ENCODE data around the gene ST8SIA6.

DNA sequence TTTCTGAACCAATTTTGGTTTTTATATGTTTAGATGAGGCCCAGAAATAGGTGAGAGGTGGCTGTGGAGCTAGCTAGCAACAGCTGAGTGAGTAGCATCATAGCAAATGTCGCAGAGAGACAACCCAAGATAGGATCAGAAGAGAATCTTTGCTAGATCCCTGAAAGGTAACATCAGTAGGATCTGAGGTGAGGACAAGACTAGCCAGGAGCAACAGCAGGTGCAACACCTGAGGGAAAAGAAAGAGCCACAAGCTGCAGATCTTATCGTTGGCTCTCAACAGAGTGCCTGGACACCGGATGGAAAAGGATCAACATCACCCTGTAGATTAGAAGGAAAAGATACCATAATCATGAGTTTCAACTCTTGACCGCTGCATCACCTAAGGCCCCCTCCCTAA lies 4.4 kb downstream of the ST8SIA6 start:
- TF ChIP-seq, protein P1, sequence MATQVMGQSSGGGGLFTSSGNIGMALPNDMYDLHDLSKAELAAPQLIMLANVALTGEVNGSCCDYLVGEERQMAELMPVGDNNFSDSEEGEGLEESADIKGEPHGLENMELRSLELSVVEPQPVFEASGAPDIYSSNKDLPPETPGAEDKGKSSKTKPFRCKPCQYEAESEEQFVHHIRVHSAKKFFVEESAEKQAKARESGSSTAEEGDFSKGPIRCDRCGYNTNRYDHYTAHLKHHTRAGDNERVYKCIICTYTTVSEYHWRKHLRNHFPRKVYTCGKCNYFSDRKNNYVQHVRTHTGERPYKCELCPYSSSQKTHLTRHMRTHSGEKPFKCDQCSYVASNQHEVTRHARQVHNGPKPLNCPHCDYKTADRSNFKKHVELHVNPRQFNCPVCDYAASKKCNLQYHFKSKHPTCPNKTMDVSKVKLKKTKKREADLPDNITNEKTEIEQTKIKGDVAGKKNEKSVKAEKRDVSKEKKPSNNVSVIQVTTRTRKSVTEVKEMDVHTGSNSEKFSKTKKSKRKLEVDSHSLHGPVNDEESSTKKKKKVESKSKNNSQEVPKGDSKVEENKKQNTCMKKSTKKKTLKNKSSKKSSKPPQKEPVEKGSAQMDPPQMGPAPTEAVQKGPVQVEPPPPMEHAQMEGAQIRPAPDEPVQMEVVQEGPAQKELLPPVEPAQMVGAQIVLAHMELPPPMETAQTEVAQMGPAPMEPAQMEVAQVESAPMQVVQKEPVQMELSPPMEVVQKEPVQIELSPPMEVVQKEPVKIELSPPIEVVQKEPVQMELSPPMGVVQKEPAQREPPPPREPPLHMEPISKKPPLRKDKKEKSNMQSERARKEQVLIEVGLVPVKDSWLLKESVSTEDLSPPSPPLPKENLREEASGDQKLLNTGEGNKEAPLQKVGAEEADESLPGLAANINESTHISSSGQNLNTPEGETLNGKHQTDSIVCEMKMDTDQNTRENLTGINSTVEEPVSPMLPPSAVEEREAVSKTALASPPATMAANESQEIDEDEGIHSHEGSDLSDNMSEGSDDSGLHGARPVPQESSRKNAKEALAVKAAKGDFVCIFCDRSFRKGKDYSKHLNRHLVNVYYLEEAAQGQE (IDR thresholded peaks at IDR 0.05; ENCODE audit: low read depth), result no peak
- no peak for TF ChIP-seq MAX (IDR thresholded peaks at IDR 0.05)
- no peak for TF ChIP-seq YY1 (IDR thresholded peaks at IDR 0.05; ENCODE audit: low read depth)
- TF ChIP-seq FOXM1 (IDR thresholded peaks at IDR 0.05; ENCODE audit: borderline replicate concordance, low read depth), result no peak
- TF ChIP-seq TCF12 (IDR thresholded peaks at IDR 0.05; ENCODE audit: low read depth), result no peak
- no peak for TF ChIP-seq EGR1 (IDR thresholded peaks at IDR 0.05)
- no peak for TF ChIP-seq TEAD4 (IDR thresholded peaks at IDR 0.05)
- no peak for TF ChIP-seq TAF1 (IDR thresholded peaks at IDR 0.05; ENCODE audit: low read depth)
- TF ChIP-seq NFIC (IDR thresholded peaks at IDR 0.05), result no peak
- TF ChIP-seq CREB1 (IDR thresholded peaks at IDR 0.05; ENCODE audit: low read depth), result no peak
